Peyer's patch (tissue), 4 donors: Measurements from ENCODE around the gene GPR161.

Experiments
- CTCF ChIP-seq, 6 experiments: fragments of 450-650 bp in 4 of 6; fragments of 200-600 bp in 2 of 6; sonication (generic) in 1 of 6; IDR thresholded peaks; one replicate each; pipeline ENCODE4 v1.5.1; 2017 to 2019; ENCODE audit warnings: antibody characterized with exemption in 6 of 6, mild to moderate bottlenecking in 3 of 6, moderate library complexity in 1 of 6
- POLR2A ChIP-seq, 2 donors: fragments of 450-650 bp; IDR thresholded peaks; one replicate each; pipeline ENCODE4 v1.5.1; 2017; ENCODE audit warnings: antibody characterized with exemption in 2 of 2, mild to moderate bottlenecking in 2 of 2, moderate library complexity in 2 of 2

GRCh38 chr1:168164771-168165170, 28.0 kb upstream of the GPR161 start:
- TF ChIP-seq CTCF (IDR thresholded peaks at IDR 0.05) (no peak), POLR2A (IDR thresholded peaks at IDR 0.05) (no peak)
